Stimulated activated CD4-positive, alpha-beta T cell treated with anti-CD3 and anti-CD28 coated beads, Interleukin-12 subunit alpha, Interleukin-12 subunit beta, amount 100 ng/mL, for 4 hours (primary cell): ENCODE results near the gene PPP1R2.
"Not testable (repeated sequence)": the region's sequence is repeated elsewhere in the genome, so short reads cannot be mapped to it uniquely, and the experiment has no call there.

Experiments
- DNase-seq: peaks from one replicate; pipeline ENCODE4 v3.0.0-alpha.2; 2020

Gene PPP1R2

DNA sequence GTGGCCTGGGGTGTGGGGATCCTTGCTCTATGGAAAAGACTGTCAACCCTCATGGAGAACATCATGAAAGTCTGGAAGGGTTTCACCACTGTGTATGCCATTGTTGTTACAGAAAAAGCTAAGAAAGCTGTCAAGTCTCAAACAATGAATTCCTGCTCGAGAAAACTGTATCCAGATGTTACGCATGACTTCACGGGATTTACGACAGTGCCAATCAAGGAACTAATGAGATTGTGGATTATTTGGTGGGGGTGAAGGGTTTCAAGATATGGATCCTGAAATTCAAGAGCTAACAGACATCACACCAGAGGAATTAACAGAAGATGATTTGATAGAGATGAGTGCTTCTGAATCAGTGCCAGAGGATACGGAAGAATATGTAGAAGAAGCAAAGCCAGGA, 7.8 kb downstream of the PPP1R2 start:
- DNase-seq, result no peak

DNA sequence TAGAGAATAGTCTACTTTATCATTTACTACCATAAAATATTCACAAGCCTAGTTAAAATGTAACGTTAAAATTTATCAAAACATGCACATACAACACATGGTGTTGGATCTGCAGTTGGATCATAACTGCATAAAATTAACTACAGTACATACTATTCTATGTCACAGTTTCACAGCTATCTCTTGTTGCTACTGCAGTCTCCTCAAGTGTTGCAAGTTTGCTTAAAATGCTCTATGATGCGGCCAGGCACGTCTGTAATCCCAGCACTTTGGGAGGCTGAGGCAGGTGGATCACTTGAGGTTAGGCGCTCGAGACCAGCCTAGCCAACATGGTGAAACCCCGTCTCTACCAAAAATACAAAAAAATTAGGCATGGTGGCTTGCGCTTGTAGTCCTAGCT, 10.3 kb downstream of the PPP1R2 start:
- DNase-seq, result no peak

DNA sequence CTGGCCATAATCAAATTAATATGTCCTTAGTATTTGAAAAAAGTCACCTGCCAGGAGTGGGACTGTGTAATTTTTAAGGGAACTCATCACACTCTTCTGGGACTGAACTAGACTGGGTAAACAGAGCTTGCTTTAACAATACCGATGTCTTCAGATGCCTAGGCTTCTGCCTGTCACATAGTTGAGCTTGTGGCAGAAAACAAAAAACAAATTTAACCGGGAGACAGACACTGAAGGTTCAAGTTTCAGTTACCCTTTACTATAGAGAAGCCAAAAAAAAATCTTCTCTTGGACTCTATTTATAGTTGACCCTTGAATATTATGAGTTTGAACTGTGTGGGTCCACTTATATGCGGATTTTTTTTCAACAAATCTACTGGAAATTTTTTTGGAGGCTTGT, 10.8 kb downstream of the PPP1R2 start:
- no peak for DNase-seq

DNA sequence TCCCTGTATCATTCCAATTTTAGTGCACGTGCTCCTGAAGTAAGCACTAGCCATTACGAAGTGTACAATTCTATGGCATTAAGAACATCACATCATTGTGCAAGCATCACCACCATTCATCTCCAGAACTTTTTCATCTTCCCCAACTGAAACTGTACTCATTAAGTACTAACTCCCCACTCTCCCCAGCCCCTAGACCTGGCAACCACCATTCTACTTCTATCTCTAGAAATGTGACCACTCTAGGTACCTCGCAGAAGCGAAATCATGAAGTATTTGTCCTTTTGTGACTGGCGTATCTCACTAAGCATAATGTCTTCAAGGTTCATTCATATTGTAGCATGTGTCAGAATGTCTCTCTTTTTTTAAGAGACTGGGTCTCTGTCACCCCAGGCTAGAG, 11.4 kb downstream of the PPP1R2 start:
- no peak for DNase-seq

DNA sequence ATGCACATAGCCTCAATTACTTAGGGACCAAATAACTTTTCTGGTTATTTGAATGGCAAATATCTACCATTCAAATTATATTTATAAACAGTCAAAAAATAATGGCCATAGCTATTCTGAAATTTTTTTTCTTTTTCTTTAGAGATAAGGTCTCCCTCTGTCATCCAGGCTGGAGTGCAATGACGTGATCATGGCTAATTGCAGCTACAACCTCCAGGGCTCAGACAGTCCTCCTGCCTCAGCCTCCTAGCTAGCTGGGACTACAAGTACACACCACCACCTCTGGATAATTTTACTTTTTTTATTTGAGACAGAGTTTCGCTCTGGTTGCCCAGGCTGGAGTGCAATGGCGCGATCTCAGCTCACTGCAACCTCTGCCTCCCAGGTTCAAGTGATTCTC, 16.6 kb downstream of the PPP1R2 start:
- no peak for DNase-seq

DNA sequence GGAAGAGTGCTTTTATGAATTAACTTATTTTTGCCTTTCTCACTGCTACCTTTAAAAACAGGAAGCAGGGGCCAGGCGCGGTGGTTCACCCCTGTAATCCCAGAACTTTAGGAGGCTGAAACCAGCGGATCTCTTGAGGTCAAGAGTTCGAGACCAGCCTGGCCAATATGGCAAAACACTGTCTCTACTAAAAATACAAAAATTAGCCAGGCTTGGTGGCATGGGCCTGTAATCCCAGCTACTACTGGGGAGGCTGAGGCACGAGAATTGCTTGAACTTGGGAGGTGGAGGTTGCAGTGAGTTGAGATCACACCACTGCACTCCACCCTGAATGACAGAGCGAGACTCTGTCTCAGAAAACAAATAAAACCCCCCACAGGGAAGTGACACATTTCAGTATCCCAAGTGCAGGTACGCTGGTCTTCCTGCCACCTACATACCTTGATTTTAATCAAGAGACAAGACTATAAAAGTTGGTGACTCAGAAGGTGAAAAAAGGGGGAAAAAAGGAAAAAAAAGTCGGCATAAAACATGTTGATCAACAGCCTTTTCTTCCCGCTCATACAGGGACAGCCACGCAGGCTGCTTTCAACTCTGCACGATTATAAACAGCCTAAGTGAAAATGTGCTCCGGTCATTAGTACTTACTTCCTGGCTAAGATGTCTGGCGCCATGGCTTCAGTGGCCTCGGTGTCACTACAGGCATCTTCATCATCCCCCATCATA, 18.8 kb downstream of the PPP1R2 start:
- no peak for DNase-seq

DNA sequence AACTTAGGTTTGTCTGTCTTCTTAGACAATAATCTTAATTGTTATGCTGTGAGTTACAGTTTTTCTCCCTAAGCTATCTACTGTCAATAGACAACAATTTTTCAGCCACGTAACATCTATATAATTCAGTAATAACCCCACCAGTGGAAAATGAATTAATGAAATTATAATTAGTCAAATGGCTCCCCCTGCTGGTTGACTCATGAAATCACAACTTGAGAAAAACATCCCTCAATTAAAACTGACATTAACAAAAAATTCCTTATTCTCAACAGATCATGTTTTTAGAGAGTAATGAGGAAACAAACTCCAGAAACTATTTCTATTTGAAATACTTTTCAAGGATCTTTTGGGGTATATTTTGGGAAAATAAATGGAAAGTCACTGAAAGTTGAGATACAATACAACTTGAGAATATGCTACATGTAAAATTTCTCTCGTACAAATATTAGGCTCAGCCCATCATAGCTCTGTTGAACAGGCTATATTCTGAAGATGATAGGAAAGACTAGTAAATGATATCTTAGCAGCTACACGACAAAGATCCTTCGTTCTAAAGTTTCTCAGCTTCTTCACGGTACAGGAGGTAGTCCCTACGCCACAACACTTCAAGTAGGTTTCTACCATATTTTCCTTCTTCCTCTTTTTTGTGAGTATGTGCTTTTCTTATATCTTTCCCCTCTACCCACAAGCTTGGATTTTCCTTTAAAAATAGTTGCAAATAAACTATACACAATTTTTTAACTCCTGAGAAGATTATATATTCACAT, 20.7 kb downstream of the PPP1R2 start:
- DNase-seq, result no peak

DNA sequence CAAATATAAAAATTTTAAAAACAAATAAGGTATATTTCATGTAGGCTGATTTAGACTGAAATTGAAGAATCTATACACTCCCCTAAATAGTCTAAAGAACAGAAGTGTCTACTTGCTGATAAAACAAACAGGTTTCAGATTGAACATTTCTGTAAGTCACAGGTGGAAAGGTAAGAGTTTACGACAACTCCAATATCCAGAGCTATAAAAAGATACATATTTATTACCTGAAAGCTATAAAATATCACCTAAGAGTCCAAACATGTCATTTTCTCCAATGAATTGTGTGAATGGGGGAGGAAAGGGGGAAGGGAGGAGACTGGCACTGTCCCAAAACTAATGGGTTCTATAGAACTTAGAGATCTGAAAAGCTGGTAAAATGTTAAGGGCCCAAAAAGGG, 26.1 kb downstream of the PPP1R2 start:
- no peak for DNase-seq

DNA sequence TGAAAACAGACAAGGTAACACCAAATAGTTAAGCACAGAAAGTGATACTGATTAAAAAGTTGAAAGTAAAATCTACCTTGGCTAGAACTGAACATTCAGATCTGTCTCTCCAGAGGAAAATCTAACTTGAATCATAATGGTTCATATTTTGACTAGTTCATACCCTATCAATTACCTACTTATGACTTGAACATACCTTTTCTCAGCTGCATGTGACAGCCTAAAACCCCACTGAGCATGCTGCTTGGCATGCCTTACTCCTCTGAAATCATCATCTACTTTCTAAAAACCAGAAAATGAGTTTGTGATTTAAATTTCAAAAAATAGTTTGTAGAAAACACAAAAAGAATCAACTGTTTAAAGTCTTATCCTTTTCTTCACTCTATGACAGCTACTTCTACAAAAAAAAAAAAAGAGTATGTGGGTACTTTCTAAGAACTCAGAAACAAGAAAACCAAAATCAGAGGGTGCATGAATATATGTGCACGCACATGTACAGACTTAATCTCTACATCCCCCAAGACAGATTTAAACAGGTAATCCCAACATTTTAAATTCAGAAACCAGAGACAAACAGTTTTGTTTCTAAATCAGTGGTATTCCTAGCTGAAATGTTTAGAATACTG, 28.4 kb downstream of the PPP1R2 start:
- not testable (repeated sequence) for DNase-seq

DNA sequence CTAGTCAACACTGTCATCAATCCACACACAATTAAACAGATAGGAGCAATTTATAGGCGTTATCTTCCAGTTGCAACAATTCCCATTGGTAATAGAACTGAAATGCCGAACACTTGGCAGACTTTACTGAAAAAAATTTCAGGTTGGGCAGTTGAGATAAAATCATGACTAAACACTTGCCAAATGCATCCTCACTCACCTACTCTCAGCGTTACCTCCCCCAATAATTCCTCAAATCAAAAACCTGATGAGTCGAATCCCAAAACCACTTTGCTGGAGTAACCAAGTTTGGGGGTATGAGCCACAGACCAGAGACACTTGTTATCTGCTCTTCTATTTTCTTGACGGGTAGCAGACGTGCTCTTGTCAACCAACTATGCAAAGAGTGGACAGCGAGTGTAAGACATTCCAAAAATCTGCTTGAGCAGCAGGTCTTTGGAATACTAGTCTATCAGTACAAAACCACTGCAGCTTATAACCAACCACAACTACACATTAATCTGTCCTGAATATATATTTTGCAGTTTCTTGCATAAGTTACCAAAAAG, 30.3 kb downstream of the PPP1R2 start:
- DNase-seq, result no peak

DNA sequence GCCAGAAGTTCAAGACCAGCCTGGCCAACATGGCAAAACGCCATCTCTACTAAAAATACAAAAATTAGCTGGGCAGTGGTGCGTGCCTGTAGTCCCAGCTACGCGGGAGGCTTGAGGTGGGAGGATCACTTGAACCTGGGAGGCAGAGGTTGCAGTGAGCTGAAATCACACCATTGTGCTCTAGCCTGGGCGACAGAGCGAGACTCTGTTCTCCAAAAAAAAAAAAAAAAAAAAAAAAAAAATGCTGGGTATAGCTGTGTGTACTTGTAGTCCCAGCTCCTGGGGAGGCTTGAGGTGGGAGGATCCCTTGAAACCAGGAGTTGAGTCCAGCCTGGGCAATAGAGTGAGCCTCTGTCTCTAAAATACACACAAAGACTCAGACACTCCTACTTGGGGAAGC, 32.0 kb downstream of the PPP1R2 start:
- no peak for DNase-seq

DNA sequence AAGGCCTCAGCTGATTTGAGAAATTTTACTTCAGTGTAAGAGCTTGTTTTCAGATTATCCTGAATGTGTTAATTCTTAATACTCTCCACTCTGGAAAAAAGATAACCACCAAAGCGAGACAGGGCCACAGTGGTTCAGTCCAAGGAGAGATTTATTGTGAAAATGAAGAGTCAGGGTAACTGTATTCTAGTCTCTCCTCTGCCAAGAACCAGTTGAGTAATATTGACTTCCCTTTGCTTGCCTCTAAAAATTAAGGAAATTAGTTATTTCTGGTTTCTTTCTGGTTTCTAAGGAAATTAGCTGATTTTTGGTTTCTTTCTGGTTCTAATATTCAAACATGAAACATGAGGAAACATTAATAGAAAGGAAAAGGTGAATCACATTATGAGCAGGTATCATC, 34.9 kb downstream of the PPP1R2 start:
- no peak for DNase-seq

DNA sequence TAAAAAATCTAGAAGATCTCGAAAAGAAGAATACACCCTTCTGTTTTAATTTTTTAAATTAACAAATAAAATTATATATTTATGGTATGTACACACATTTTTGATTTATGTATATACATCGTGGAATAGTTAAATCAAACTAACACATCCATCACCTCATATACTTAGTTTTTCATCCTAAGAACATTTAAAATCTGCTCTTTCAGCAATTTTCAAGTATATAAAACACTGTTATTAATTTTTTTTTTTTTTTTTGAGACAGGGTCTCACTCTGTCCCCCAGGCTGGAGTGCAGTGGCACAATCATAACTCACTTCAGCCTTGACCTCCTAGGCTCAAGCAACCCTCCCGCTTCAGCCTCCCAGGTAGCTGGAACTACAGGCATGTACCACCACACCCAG, 67.5 kb downstream of the PPP1R2 start:
- no peak for DNase-seq

DNA sequence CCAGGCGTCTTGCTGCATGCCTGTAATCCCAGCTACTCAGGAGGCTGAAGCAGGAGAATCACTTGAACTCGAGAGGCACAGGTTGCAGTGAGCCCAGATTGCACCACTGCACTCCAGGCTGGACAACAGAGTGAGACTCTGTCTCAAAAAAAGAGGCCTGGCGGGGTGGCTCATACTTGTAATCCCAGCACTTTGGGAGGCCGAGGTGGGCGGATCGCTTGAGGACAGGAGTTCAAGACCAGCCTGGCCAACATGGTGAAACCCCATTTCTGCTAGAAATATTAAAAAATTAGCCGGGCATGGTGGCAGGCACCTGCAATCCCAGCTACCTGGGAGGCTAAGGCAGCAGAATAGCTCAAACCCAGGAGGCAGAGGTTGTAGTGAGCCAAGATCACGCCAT, 68.0 kb downstream of the PPP1R2 start:
- not testable (repeated sequence) for DNase-seq

DNA sequence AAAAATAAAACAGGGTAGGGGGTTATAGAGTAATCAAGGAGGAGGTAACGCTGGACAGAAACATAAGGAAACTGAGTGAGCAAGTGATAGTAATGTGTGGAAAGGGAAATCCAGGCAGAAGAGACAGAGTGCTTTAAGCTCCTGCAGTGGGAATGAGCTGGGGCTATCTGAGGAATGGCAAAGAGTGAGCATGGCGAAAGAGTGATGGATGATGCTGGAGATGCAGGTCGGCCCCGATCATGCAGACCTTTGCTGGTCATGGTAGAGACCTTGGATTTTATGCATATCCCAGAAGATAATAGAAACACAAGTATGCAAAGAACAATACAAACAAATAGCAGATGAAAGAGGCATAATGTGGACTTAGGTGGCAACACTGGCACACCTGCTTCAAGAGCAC, 74.3 kb downstream of the PPP1R2 start:
- DNase-seq, result no peak

DNA sequence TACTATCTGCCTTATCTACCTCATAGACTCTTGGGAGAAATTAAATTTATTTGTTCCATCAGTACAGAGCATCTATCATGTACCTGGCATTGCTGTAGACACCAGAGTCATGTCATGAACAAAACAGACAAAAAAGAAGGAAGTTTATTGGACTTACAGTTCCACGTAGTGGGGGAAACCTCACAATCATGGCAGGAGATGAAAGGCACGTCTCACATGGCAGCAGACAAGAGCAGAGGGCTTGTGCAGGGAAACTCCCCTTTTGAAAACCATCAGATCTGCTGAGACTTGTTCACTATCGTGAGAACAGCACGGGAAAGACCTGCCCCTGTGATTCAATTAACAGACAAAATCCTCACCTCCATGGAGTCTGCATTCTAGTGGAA, 74.7 kb downstream of the PPP1R2 start:
- DNase-seq, result no peak

DNA sequence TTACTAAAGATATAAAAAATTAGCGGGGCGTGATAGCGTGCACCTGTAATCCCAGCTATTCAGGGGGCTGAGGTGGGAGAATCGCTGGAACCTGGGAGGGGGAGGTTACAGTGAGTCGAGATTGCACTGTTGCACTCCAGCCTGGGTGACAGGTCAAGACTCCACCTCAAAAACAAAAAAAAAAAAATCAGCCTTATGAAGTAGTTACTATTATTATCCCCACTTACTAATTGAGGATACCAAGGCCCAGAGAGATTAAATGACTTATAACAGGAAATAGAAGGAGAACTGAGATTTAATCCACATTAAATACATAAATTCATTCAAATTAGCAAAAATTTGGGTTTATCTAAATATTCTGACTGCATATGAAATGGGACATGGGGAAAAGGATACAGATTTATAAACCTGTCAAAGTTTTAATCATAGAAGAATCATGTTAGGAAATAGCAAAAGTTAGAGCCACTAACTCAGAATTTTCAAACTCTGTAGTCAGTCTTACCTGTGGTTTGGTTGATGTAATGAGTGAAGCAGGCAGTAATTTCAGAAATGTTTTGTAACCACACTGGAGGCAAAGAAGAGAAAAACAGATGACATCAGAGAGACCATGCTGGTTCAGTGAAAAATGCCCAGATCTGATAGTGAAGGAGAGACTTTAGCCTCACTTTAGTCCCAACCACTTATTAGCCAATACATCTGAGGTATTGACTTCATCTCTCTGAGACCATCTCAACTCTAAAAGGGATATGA, 75.3 kb downstream of the PPP1R2 start:
- no peak for DNase-seq

DNA sequence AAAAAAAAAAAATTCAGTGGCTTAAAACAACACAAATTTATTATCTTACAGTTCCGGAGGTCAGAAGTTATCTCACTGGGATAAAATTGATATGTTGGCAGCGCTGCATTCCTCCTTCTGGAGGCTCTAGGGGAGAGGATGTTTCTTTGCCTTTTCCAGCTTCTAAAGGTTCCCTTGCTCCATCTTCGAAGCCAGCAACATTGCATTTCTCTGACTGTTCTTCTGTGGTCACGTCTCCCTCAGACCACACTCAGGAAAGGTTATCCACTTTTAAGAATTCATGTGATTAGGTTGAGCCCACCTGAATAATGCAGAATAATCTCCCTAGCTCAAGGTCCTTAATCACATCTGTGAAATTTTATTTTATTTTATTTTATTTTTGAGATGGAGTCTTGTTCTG, 76.9 kb downstream of the PPP1R2 start:
- DNase-seq, result no peak
